Gastrocnemius medialis (tissue), 4 donors: ENCODE data around the gene NGRN. TPM values are rescaled to one million over a fixed set of nuclear protein-coding genes. Genes with fewer than 3 reads are reported as not detected.
"Not testable (repeated sequence)": the region's sequence is repeated elsewhere in the genome, so short reads cannot be mapped to it uniquely, and the experiment has no call there.

Source experiments
- ATAC-seq, 2 donors: fragments of 150-250 bp; one replicate each; pipeline ENCODE4 v1.9.1; 2016
- DNase-seq, 2 donors: peaks; one replicate each; pipeline ENCODE4 v3.0.0-alpha.2; 2019
- H3K27ac ChIP-seq, 4 donors: fragments of 200-600 bp; sonication (generic); 1 replicate in 1 of 4; 2 replicates in 3 of 4; pipeline ENCODE4 v1.5.1; 2016 to 2018; ENCODE audit warnings: mild to moderate bottlenecking in 2 of 4, moderate library complexity in 1 of 4
- H3K27me3 ChIP-seq, 3 donors: fragments of 200-600 bp; sonication (generic) in 2 of 3; 1 replicate in 1 of 3; 2 replicates in 2 of 3; pipeline versions ENCODE4 v1.5.1 to v1.6.0; 2016 to 2019; ENCODE audit warnings: mild to moderate bottlenecking in 1 of 3, moderate library complexity in 1 of 3
- H3K36me3 ChIP-seq, 2 donors: fragments of 200-600 bp; sonication (generic) in 1 of 2; one replicate each; pipeline ENCODE4 v1.5.1; 2017 to 2018
- H3K4me1 ChIP-seq, 2 donors: fragments of 200-600 bp; sonication (generic) in 1 of 2; one replicate each; pipeline ENCODE4 v1.5.1; 2016 to 2017; ENCODE audit warnings: mild to moderate bottlenecking in 2 of 2
- H3K4me3 ChIP-seq, 4 donors: fragments of 200-600 bp; sonication (generic) in 3 of 4; 1 replicate in 1 of 4; 2 replicates in 3 of 4; pipeline ENCODE4 v1.5.1; 2016 to 2019; ENCODE audit warnings: mild to moderate bottlenecking in 2 of 4
- H3K9me3 ChIP-seq, 3 donors: fragments of 200-600 bp; sonication (generic) in 2 of 3; 1 replicate in 1 of 3; 2 replicates in 2 of 3; pipeline ENCODE4 v1.5.1; 2016 to 2019
- POLR2A ChIP-seq, 2 donors: fragments of 450-650 bp; IDR thresholded peaks; one replicate each; pipeline ENCODE4 v1.6.1; 2017; ENCODE audit warnings: antibody characterized with exemption in 2 of 2, mild to moderate bottlenecking in 2 of 2, moderate library complexity in 2 of 2
- in situ Hi-C, 4 donors: fragments of 200-750 bp; cut with MboI; loops; one replicate each; pipeline versions ENCODE4 v1.15.0 to v1.8.0; 2017; ENCODE audit warnings: low sequenced_read_pairs in 4 of 4
- intact Hi-C: fragments of 100-400 bp; cut with DNase I; formaldehyde crosslinking; loops from one replicate; pipeline ENCODE4 v1.15.1; 2023; ENCODE audit warnings: low total_unique reads
- total RNA-seq, 4 donors: library from RNA; depleted of rRNA; stranded (reverse); fragments of >200 nt; gene quantifications; one replicate each; pipeline versions ENCODE4 v1.1.0 to v1.2.3, GENCODE V29; 2016
- TF ChIP-seq, protein P1 (sequence below), 5 experiments: fragments of 450-650 bp in 3 of 5; fragments of 200-600 bp in 2 of 5; sonication (generic) in 2 of 5; IDR thresholded peaks in 4 of 5; conservative IDR thresholded peaks in 1 of 5; 1 replicate in 4 of 5; 2 replicates in 1 of 5; pipeline ENCODE4 v1.5.1; 2016 to 2019; ENCODE audit warnings: antibody characterized with exemption in 5 of 5, mild to moderate bottlenecking in 3 of 5, moderate library complexity in 3 of 5

NGRN gene
- total RNA-seq, 4 donors from 2014 or later, result 160 to 323 (median 274) TPM

DNA sequence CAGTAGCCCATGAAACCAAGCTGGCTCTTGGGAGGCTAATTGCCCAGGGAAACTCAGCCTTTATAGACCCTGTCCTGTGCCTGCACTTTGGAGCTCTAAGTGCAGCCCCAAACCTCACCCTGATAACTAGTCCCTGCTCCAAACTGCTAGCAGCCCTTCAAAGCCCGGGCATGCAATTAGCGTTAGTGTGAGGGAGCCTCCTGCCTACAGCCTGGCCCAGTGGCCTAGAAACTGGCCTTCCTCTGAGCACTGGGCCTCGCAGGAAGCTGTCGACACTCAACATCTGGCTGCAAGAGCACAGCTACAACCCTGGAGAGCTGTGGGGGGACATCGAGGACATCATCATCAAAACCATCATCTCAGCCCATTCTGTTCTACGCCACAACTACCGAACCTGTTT is 7.7 kb upstream of the NGRN start:
- Histone ChIP-seq H3K27ac (no peak overlapping the region), H3K9me3 (no peaks in the 10 kb centered on the region), H3K4me3 (no peak overlapping the region), H3K36me3 (no peaks in the 10 kb centered on the region), H3K27me3 (no peaks in the 10 kb centered on the region), H3K4me1 (peaks cover 0 to 5% of the 10 kb centered on the region in 2 donors)
- intact Hi-C loops (no loop called here), in situ Hi-C loops (no loop called here)
- ATAC-seq, result no peak
- no peak for DNase-seq
- TF ChIP-seq, protein P1, sequence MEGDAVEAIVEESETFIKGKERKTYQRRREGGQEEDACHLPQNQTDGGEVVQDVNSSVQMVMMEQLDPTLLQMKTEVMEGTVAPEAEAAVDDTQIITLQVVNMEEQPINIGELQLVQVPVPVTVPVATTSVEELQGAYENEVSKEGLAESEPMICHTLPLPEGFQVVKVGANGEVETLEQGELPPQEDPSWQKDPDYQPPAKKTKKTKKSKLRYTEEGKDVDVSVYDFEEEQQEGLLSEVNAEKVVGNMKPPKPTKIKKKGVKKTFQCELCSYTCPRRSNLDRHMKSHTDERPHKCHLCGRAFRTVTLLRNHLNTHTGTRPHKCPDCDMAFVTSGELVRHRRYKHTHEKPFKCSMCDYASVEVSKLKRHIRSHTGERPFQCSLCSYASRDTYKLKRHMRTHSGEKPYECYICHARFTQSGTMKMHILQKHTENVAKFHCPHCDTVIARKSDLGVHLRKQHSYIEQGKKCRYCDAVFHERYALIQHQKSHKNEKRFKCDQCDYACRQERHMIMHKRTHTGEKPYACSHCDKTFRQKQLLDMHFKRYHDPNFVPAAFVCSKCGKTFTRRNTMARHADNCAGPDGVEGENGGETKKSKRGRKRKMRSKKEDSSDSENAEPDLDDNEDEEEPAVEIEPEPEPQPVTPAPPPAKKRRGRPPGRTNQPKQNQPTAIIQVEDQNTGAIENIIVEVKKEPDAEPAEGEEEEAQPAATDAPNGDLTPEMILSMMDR (IDR thresholded peaks at IDR 0.05 in 4 of 5, conservative IDR thresholded peaks at IDR 0.05 in 1 of 5), result no peak
- no peak for TF ChIP-seq POLR2A (IDR thresholded peaks at IDR 0.05)

- ATAC-seq, result no peak
- Histone ChIP-seq H3K4me1 (peaks cover 9 to 10% of the 10 kb centered on the region in 2 donors), H3K9me3 (no peaks in the 10 kb centered on the region), H3K4me3 (no peak overlapping the region), H3K27me3 (no peaks in the 10 kb centered on the region), H3K36me3 (no peaks in the 10 kb centered on the region), H3K27ac (no peak overlapping the region)
- TF ChIP-seq POLR2A (IDR thresholded peaks at IDR 0.05), result no peak
- TF ChIP-seq, protein P1 (IDR thresholded peaks at IDR 0.05 in 4 of 5, conservative IDR thresholded peaks at IDR 0.05 in 1 of 5), result no peak
- in situ Hi-C loops (no loop called here), intact Hi-C loops (no loop called here)
- no peak for DNase-seq
These were observed 5.9 kb upstream of the NGRN start for GRCh38 chr15:90259524-90259923.

DNA sequence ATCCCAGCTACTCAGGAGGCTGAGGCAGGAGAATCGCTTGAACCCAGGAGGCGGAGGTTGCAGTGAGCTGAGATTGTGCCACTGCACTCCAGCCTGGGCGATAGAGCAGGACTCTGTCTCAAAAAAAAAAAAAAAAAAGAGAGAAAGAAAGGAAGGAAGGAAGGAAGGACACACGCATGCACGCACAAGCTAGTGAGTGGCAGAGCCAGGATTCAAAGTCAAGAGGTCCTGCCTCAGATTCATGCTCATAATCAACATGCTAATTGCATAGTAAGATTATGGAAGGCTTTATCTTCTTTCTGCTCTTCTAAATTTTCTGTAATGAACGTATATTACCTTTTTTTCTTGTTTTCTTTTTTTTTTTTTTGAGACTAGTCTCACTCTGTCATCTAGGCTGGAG is 4.7 kb upstream of the NGRN start:
- DNase-seq, H3K27me3 ChIP-seq, H3K27ac ChIP-seq, intact Hi-C loops, H3K9me3 ChIP-seq, H3K36me3 ChIP-seq, in situ Hi-C loops, ATAC-seq, H3K4me3 ChIP-seq: not testable (repeated sequence)
- peaks cover 12 to 13% of the 10 kb centered on the region in 2 donors for H3K4me1 ChIP-seq

DNA sequence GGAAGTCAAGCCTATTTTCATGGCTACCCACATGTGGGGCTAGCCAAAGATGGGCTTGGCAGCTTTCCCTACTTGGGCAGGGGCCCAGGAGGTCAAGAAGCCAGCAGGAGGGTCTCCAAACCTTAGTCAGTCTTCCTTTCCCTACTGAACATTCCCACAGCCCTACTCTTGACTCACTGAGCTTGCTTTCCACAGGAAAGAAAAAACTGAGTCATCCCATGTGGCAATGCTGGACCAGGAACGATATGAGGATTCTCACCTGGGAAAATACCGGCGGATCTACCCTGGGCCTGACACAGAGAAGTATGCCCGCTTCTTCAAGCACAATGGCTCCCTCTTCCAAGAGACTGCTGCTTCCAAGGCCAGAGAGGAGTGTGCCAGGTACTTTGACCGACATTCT is 3.7 kb upstream of the NGRN start:
- no peak for TF ChIP-seq POLR2A (IDR thresholded peaks at IDR 0.05)
- TF ChIP-seq, protein P1 (IDR thresholded peaks at IDR 0.05 in 4 of 5, conservative IDR thresholded peaks at IDR 0.05 in 1 of 5), result no peak
- no peak overlapping the region for H3K4me3 ChIP-seq
- H3K27ac ChIP-seq, result peak overlapping the region in 3 of 4 donors; percentile 28 to 49 (median 37)
- DNase-seq (no peak), ATAC-seq (no peak)
- H3K27me3 ChIP-seq, result no peaks in the 10 kb centered on the region
- intact Hi-C loops, result no loop called here
- peaks cover 0 to 2% of the 10 kb centered on the region in 2 donors for H3K36me3 ChIP-seq
- H3K9me3 ChIP-seq, result no peaks in the 10 kb centered on the region
- in situ Hi-C loops, result no loop called here
- peaks cover 16 to 17% of the 10 kb centered on the region in 2 donors for H3K4me1 ChIP-seq

DNA sequence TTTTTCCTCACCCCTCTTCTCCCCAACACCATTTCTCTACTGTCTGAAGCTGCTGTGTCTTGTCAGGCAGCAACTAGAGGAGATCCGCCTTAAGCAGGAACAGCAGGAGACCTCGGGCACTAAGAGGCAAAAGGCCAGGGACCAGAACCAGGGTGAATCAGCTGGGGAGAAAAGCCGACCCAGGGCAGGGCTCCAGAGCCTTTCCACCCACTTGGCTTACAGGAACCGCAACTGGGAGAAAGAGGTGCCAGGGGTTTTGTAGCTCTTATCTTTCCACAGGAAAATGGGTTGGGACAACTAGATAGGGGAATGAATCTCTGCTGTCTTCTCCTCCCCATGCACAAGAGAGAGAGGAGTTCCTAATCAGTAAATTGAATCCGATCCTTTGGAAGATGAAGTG is 3.0 kb upstream of the NGRN start:
- H3K36me3 ChIP-seq, result peaks cover 0 to 9% of the 10 kb centered on the region in 2 donors
- in situ Hi-C loops (no loop called here), intact Hi-C loops (no loop called here)
- H3K27ac ChIP-seq, result peak overlapping the region in 3 of 4 donors; percentile 28 to 49 (median 37)
- peaks cover 22 to 23% of the 10 kb centered on the region in 2 donors for H3K4me1 ChIP-seq
- no peaks in the 10 kb centered on the region for H3K9me3 ChIP-seq
- H3K27me3 ChIP-seq, result no peaks in the 10 kb centered on the region
- no peak for TF ChIP-seq POLR2A (IDR thresholded peaks at IDR 0.05)
- TF ChIP-seq, protein P1 (IDR thresholded peaks at IDR 0.05 in 4 of 5, conservative IDR thresholded peaks at IDR 0.05 in 1 of 5), result no peak
- DNase-seq (no peak), ATAC-seq (no peak)
- no peak overlapping the region for H3K4me3 ChIP-seq
